ENCODE data around the gene PKP1. TPM values are rescaled to one million over a fixed set of nuclear protein-coding genes. Genes with fewer than 3 reads are reported as not detected.

PKP1 gene
- total RNA-seq, 1 experiment from 2014 or later = not detected

- Histone ChIP-seq H3K4me1 (replicated peaks) (no peaks in the 10 kb centered on the region), H3K36me3 (no peaks in the 10 kb centered on the region), H3K27me3 (replicated peaks) (peaks cover 10% of the 10 kb centered on the region; the same call in 1 of the 2 replicates), H3K4me3 (no peak overlapping the region), H3K9me3 (replicated peaks) (no peaks in the 10 kb centered on the region), H3K27ac (no peak overlapping the region)
- DNase-seq (ENCODE audit: low read depth in 1 of 2, low spot score in 2 of 2) = no peak
Observed at GRCh38 chr1:201311356-201312011, 28.2 kb downstream of the PKP1 start.

- peaks cover 10% of the 10 kb centered on the region; the same call in 1 of the 2 replicates for H3K27me3 ChIP-seq (replicated peaks)
- no peak overlapping the region for H3K27ac ChIP-seq
- no peaks in the 10 kb centered on the region for H3K4me1 ChIP-seq (replicated peaks)
- no peaks in the 10 kb centered on the region for H3K36me3 ChIP-seq
- no peak overlapping the region for H3K4me3 ChIP-seq
- no peaks in the 10 kb centered on the region for H3K9me3 ChIP-seq (replicated peaks)
- DNase-seq (ENCODE audit: low read depth in 1 of 2, low spot score in 2 of 2) = no peak
Observed at GRCh38 chr1:201312298-201312697, 29.0 kb downstream of the PKP1 start.

GRCh38 chr1:201313086-201313485 is 29.8 kb downstream of the PKP1 start:
- H3K27me3 ChIP-seq (replicated peaks) = peaks cover 10% of the 10 kb centered on the region; the same call in 1 of the 2 replicates
- no peak overlapping the region for H3K4me3 ChIP-seq
- no peak for DNase-seq (ENCODE audit: low read depth in 1 of 2, low spot score in 2 of 2)
- no peak overlapping the region for H3K27ac ChIP-seq
- H3K4me1 ChIP-seq (replicated peaks) = no peaks in the 10 kb centered on the region
- no peaks in the 10 kb centered on the region for H3K36me3 ChIP-seq
- no peaks in the 10 kb centered on the region for H3K9me3 ChIP-seq (replicated peaks)

GRCh38 chr1:201316556-201316955 is 33.2 kb downstream of the PKP1 start:
- peaks cover 2% of the 10 kb centered on the region; the same call in 1 of the 2 replicates for H3K27me3 ChIP-seq (replicated peaks)
- no peaks in the 10 kb centered on the region for H3K36me3 ChIP-seq
- no peak overlapping the region for H3K27ac ChIP-seq
- H3K4me1 ChIP-seq (replicated peaks) = no peaks in the 10 kb centered on the region
- DNase-seq (ENCODE audit: low read depth in 1 of 2, low spot score in 2 of 2) = no peak
- H3K9me3 ChIP-seq (replicated peaks) = no peaks in the 10 kb centered on the region
- no peak overlapping the region for H3K4me3 ChIP-seq

- Histone ChIP-seq H3K4me3 (no peak overlapping the region), H3K27ac (no peak overlapping the region), H3K9me3 (replicated peaks) (no peaks in the 10 kb centered on the region), H3K27me3 (replicated peaks) (peaks cover 2% of the 10 kb centered on the region; the same call in 1 of the 2 replicates), H3K36me3 (no peaks in the 10 kb centered on the region), H3K4me1 (replicated peaks) (no peaks in the 10 kb centered on the region)
- DNase-seq (ENCODE audit: low read depth in 1 of 2, low spot score in 2 of 2) = no peak
Observed at GRCh38 chr1:201317551-201317950, 34.2 kb downstream of the PKP1 start.

GRCh38 chr1:201318504-201319340 is 35.4 kb downstream of the PKP1 start:
- Histone ChIP-seq H3K9me3 (replicated peaks) (no peaks in the 10 kb centered on the region), H3K36me3 (no peaks in the 10 kb centered on the region), H3K4me3 (no peak overlapping the region), H3K27ac (no peak overlapping the region), H3K27me3 (replicated peaks) (peaks cover 2% of the 10 kb centered on the region; the same call in 1 of the 2 replicates), H3K4me1 (replicated peaks) (no peaks in the 10 kb centered on the region)
- DNase-seq (ENCODE audit: low read depth in 1 of 2, low spot score in 2 of 2) = no peak

GRCh38 chr1:201319631-201320030 is 36.3 kb downstream of the PKP1 start:
- Histone ChIP-seq H3K4me3 (no peak overlapping the region), H3K27ac (no peak overlapping the region), H3K9me3 (replicated peaks) (no peaks in the 10 kb centered on the region), H3K4me1 (replicated peaks) (no peaks in the 10 kb centered on the region), H3K27me3 (replicated peaks) (0 out of 2 replicates have a peak, but pooled peaks cover 2% of the 10 kb centered on the region), H3K36me3 (no peaks in the 10 kb centered on the region)
- no peak for DNase-seq (ENCODE audit: low read depth in 1 of 2, low spot score in 2 of 2)

- no peaks in the 10 kb centered on the region for H3K27me3 ChIP-seq (replicated peaks)
- no peaks in the 10 kb centered on the region for H3K9me3 ChIP-seq (replicated peaks)
- H3K4me3 ChIP-seq = no peak overlapping the region
Observed at GRCh38 chr1:201320168-201320788, 37.0 kb downstream of the PKP1 start.

GRCh38 chr1:201321826-201322390 is 38.6 kb downstream of the PKP1 start:
- H3K9me3 ChIP-seq (replicated peaks) = no peaks in the 10 kb centered on the region
- no peak overlapping the region for H3K27ac ChIP-seq
- H3K27me3 ChIP-seq (replicated peaks) = no peaks in the 10 kb centered on the region
- H3K4me1 ChIP-seq (replicated peaks) = no peaks in the 10 kb centered on the region
- no peak overlapping the region for H3K4me3 ChIP-seq
- no peak for DNase-seq (ENCODE audit: low read depth in 1 of 2, low spot score in 2 of 2)
- no peaks in the 10 kb centered on the region for H3K36me3 ChIP-seq

More at GRCh38 chr1:201320168-201320788, 37.0 kb downstream of the PKP1 start:
- H3K4me1 ChIP-seq (replicated peaks) = no peaks in the 10 kb centered on the region
- no peak overlapping the region for H3K27ac ChIP-seq
- H3K36me3 ChIP-seq = no peaks in the 10 kb centered on the region
- no peak for DNase-seq (ENCODE audit: low read depth in 1 of 2, low spot score in 2 of 2)

GRCh38 chr1:201322653-201323510 is 39.6 kb downstream of the PKP1 start:
- Histone ChIP-seq H3K27me3 (replicated peaks) (no peaks in the 10 kb centered on the region), H3K9me3 (replicated peaks) (no peaks in the 10 kb centered on the region), H3K4me1 (replicated peaks) (no peaks in the 10 kb centered on the region), H3K27ac (no peak overlapping the region), H3K4me3 (no peak overlapping the region), H3K36me3 (no peaks in the 10 kb centered on the region)
- no peak for DNase-seq (ENCODE audit: low read depth in 1 of 2, low spot score in 2 of 2)

GRCh38 chr1:201324306-201324705 is 41.0 kb downstream of the PKP1 start:
- Histone ChIP-seq H3K4me3 (no peak overlapping the region), H3K27me3 (replicated peaks) (no peaks in the 10 kb centered on the region), H3K27ac (no peak overlapping the region), H3K36me3 (no peaks in the 10 kb centered on the region), H3K9me3 (replicated peaks) (no peaks in the 10 kb centered on the region), H3K4me1 (replicated peaks) (no peaks in the 10 kb centered on the region)
- no peak for DNase-seq (ENCODE audit: low read depth in 1 of 2, low spot score in 2 of 2)

- H3K27me3 ChIP-seq (replicated peaks) = no peaks in the 10 kb centered on the region
- no peaks in the 10 kb centered on the region for H3K9me3 ChIP-seq (replicated peaks)
- H3K36me3 ChIP-seq = no peaks in the 10 kb centered on the region
- no peak overlapping the region for H3K27ac ChIP-seq
- no peak for DNase-seq (ENCODE audit: low read depth in 1 of 2, low spot score in 2 of 2)
- H3K4me3 ChIP-seq = no peak overlapping the region
- no peaks in the 10 kb centered on the region for H3K4me1 ChIP-seq (replicated peaks)
Observed at GRCh38 chr1:201324821-201325677, 41.7 kb downstream of the PKP1 start.

Data from SJSA1 (cell line).